Breast epithelium (tissue), 4 donors: ENCODE data around the gene NUDT17. TPM values are rescaled to one million over a fixed set of nuclear protein-coding genes. Genes with fewer than 3 reads are reported as not detected.

Experiments used
- DNase-seq, 2 donors: peaks; one replicate each; pipeline ENCODE4 v3.0.0-alpha.2; 2019; ENCODE audit warnings: low spot score in 2 of 2
- H3K27ac ChIP-seq, 2 donors: fragments of 200-600 bp; sonication (generic) in 1 of 2; one replicate each; pipeline ENCODE4 v1.5.1; 2016 to 2019; ENCODE audit warnings: mild to moderate bottlenecking in 1 of 2
- H3K27me3 ChIP-seq, 2 donors: fragments of 200-600 bp; sonication (generic) in 1 of 2; one replicate each; pipeline versions ENCODE4 v1.5.1 to v1.6.0; 2017 to 2019; ENCODE audit warnings: control low read depth in 1 of 2, mild to moderate bottlenecking in 1 of 2
- H3K36me3 ChIP-seq: fragments of 200-600 bp; one replicate; pipeline ENCODE4 v1.5.1; 2019
- H3K4me1 ChIP-seq, 2 donors: fragments of 200-600 bp; sonication (generic); one replicate each; pipeline ENCODE4 v1.5.1; 2016 to 2019; ENCODE audit warnings: control low read depth in 1 of 2
- H3K4me3 ChIP-seq, 3 donors: fragments of 200-600 bp; sonication (generic); 1 replicate in 2 of 3; 2 replicates in 1 of 3; pipeline ENCODE4 v1.5.1; 2016 to 2019; ENCODE audit warnings: mild to moderate bottlenecking in 3 of 3, moderate library complexity in 2 of 3
- H3K9me3 ChIP-seq, 2 donors: fragments of 200-600 bp; sonication (generic) in 1 of 2; one replicate each; pipeline ENCODE4 v1.5.1; 2016 to 2019; ENCODE audit warnings: control low read depth in 1 of 2
- CTCF ChIP-seq, 3 donors: fragments of 450-650 bp; IDR thresholded peaks; one replicate each; pipeline ENCODE4 v1.5.1; 2016 to 2017; ENCODE audit warnings: antibody characterized with exemption in 3 of 3, mild to moderate bottlenecking in 3 of 3, moderate library complexity in 3 of 3
- POLR2A ChIP-seq: fragments of 450-650 bp; IDR thresholded peaks from one replicate; pipeline ENCODE4 v1.6.1; 2016; ENCODE audit warnings: antibody characterized with exemption, mild to moderate bottlenecking, moderate library complexity
- POLR2AphosphoS5 ChIP-seq, 3 donors: sonication (generic); formaldehyde crosslinking; IDR thresholded peaks; one replicate each; pipeline ENCODE4 v1.6.1; 2017; ENCODE audit warnings: antibody characterized with exemption in 3 of 3
- intact Hi-C: fragments of 100-400 bp; cut with DNase I; formaldehyde crosslinking; loops from one replicate; pipeline ENCODE4 v1.15.1; 2023; ENCODE audit warnings: low total_unique reads
- total RNA-seq, 3 donors: library from RNA; depleted of rRNA; stranded (reverse); fragments of >200 nt; gene quantifications; one replicate each; pipeline ENCODE4 v1.1.0, GENCODE V29; 2016

NUDT17 gene
- total RNA-seq, 3 donors from 2014 or later, result 2.5 to 4.0 (median 3.3) TPM

GRCh38 chr1:145823565-145824498, 21.6 kb upstream of the NUDT17 start, which contains the start of the genes POLR3C and RNF115:
Gene POLR3C (plus strand): TSS chr1:145824200. CDS start chr1:145825777, 1,577 bp downstream.
Gene RNF115 (minus strand): TSS chr1:145824095. CDS start chr1:145823873, 222 bp downstream.
- Histone ChIP-seq H3K4me3 (peak within 1 kb of the TSS; percentile 66 to 86 (median 85)), H3K27ac (peak within 1 kb of the TSS; percentile 89 to 97), H3K36me3 (peaks cover 2% of the 10 kb centered on the region), H3K4me1 (peaks cover 0 to 9% of the 10 kb centered on the region in 2 donors), H3K9me3 (no peaks in the 10 kb centered on the region), H3K27me3 (no peaks in the 10 kb centered on the region)
- DNase-seq, result peak; percentile 83 to 87
- intact Hi-C loops, result no loop called here
- TF ChIP-seq CTCF (IDR thresholded peaks at IDR 0.05), result peak in 1 of 3 donors; percentile 5
- peak; percentile 62 for TF ChIP-seq POLR2A
- peak; percentile 79 to 82 (median 82) for TF ChIP-seq POLR2AphosphoS5 (IDR thresholded peaks at IDR 0.05)

- Histone ChIP-seq H3K9me3 (no peaks in the 10 kb centered on the region), H3K36me3 (peaks cover 7% of the 10 kb centered on the region), H3K27me3 (no peaks in the 10 kb centered on the region), H3K4me3 (peak overlapping the region; percentile 66 to 86 (median 85)), H3K4me1 (peaks cover 0 to 9% of the 10 kb centered on the region in 2 donors), H3K27ac (peak overlapping the region; percentile 89 to 97)
- intact Hi-C loops, result no loop called here
- TF ChIP-seq POLR2AphosphoS5 (IDR thresholded peaks at IDR 0.05) (no peak), CTCF (IDR thresholded peaks at IDR 0.05) (no peak), POLR2A (no peak)
- no peak for DNase-seq
Observed at GRCh38 chr1:145824499-145824842, 21.0 kb upstream of the NUDT17 start.

GRCh38 chr1:145826030-145826429, 19.4 kb upstream of the NUDT17 start:
- H3K4me1 ChIP-seq, result peaks cover 0 to 9% of the 10 kb centered on the region in 2 donors
- no peak for DNase-seq
- H3K4me3 ChIP-seq, result no peak overlapping the region
- no peak overlapping the region for H3K27ac ChIP-seq
- no peaks in the 10 kb centered on the region for H3K27me3 ChIP-seq
- intact Hi-C loops, result no loop called here
- peaks cover 7% of the 10 kb centered on the region for H3K36me3 ChIP-seq
- no peaks in the 10 kb centered on the region for H3K9me3 ChIP-seq
- TF ChIP-seq POLR2A, result no peak
- TF ChIP-seq CTCF (IDR thresholded peaks at IDR 0.05), result no peak

- no peak overlapping the region for H3K4me3 ChIP-seq
- no peak overlapping the region for H3K27ac ChIP-seq
- no peak for DNase-seq
- TF ChIP-seq CTCF (IDR thresholded peaks at IDR 0.05) (no peak), POLR2A (no peak), POLR2AphosphoS5 (IDR thresholded peaks at IDR 0.05) (no peak)
- H3K4me1 ChIP-seq, result peaks cover 0 to 9% of the 10 kb centered on the region in 2 donors
- no peaks in the 10 kb centered on the region for H3K27me3 ChIP-seq
- peaks cover 8% of the 10 kb centered on the region for H3K36me3 ChIP-seq
- intact Hi-C loops, result no loop called here
- no peaks in the 10 kb centered on the region for H3K9me3 ChIP-seq
Observed at GRCh38 chr1:145827966-145828365, 17.5 kb upstream of the NUDT17 start.
